GM12872 (cell line): ENCODE data around the gene SMIM13.

Experiments
- TF ChIP-seq, protein P1 (sequence below): IDR thresholded peaks from 3 replicates; pipeline ENCODE4 v1.5.1; 2011; ENCODE audit warnings: low read depth, mild to moderate bottlenecking, low read length, moderate library complexity; ENCODE audit not compliant: insufficient read depth

SMIM13 gene

DNA sequence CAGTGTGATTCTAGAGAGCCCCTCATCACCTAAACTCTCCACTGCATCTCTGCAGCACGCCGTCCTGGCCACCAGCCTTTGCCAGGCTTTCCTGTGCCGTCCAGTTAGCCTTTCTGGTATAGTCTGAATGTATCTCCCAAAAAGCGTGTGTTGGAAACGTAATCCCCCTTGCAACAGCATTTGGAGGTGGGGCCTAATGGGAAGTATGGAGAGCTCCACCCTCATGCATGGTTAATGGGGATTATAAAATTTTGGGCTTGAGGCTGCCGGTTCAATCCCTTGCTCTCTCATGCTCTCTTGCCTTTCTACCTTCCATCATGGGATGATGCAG, 85.4 kb downstream of the SMIM13 start:
- TF ChIP-seq, protein P1, sequence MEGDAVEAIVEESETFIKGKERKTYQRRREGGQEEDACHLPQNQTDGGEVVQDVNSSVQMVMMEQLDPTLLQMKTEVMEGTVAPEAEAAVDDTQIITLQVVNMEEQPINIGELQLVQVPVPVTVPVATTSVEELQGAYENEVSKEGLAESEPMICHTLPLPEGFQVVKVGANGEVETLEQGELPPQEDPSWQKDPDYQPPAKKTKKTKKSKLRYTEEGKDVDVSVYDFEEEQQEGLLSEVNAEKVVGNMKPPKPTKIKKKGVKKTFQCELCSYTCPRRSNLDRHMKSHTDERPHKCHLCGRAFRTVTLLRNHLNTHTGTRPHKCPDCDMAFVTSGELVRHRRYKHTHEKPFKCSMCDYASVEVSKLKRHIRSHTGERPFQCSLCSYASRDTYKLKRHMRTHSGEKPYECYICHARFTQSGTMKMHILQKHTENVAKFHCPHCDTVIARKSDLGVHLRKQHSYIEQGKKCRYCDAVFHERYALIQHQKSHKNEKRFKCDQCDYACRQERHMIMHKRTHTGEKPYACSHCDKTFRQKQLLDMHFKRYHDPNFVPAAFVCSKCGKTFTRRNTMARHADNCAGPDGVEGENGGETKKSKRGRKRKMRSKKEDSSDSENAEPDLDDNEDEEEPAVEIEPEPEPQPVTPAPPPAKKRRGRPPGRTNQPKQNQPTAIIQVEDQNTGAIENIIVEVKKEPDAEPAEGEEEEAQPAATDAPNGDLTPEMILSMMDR = no peak

DNA sequence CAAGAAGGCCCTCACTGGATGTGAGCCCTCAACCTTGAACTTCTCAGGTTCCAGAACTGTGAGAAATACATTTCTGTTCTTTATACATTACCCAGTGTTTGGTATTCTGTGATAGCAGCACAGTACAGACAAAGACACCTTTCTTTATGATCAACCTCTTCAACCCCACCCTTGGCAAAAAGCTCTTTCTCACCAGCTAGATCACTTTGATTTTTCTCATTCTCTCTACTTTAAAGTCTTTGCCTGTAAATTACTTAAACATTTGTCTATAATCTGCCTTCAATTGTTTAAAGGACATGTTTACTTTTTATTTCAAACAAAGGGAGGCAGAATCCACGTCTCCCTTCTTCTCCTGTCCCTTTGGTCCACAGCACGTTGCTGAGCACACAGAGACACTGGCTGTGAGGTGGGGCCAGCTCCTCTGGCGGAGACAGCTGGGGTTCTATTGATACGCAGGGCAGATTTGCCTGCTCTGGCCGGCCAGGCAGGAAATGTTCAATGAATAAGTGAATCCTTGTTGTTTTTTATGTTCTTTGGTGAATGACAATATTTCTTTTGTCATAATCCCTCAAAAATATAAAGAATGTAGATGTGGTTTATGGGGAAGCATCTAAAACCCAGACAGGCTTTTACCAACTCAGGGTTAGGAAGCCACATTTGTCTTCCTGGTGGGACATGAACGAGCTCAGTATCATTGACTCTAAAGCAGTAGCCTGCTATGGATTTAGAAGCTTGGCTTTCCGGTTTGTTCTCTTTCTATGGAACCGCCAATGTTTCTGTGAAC, 86.0 kb downstream of the SMIM13 start:
- TF ChIP-seq, protein P1 = no peak

DNA sequence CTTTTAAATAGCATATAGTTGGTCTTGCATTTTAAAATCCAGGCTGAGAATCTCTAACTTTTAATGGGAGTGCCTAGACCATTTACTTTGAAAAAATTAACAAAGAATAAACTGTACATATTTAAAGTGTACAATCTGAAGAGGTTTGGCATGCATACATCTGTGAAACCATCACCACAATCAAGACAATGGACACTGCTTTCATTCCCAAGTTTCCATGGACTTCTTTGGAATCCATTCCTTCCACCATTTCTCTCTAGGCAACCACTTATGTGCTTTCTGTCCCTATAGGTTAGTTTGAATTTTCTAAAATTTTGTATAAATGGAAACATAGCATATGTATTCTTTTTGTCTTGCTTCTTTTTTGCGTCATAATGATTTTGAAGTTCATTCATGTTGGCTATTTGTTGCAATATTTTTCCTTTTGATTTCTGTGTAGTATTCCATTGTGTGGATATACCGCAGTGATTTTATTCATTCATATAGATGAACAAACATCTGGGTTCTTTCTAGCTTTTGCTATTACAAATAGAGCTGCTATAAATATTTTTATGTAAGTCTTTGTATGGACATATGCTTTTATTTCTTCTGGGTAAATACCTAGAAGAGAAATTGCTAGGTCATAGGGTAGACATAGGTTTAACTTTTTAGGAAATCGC, 88.0 kb downstream of the SMIM13 start:
- TF ChIP-seq, protein P1 = no peak

DNA sequence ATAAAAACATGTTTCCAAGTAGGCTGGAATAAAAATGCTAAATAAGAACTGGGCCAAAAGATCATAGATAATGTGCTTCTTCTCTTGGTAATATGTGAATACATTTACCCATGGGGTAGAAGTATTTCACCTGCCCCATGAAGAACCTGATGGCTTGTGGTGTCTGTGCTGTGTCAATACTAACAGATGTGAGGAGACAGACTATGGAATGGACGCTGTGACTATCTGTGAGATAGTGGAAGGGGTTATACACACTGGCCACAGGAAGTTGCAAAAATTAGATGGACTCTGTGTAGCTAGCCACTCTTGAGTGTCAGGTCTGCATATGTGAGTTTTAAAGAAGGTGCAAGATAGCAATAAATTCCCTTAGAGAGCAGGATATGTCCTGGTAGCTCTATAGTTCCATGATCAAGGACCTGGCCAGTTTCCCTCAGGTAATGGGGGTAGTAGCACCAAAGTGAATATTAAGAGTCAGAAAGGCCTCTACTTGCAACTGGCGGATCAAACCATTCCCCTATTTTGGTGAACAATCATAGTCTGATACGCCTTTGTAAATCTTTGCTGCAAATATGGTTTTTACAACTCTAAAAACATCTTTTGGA, 90.2 kb downstream of the SMIM13 start:
- TF ChIP-seq, protein P1 = no peak

DNA sequence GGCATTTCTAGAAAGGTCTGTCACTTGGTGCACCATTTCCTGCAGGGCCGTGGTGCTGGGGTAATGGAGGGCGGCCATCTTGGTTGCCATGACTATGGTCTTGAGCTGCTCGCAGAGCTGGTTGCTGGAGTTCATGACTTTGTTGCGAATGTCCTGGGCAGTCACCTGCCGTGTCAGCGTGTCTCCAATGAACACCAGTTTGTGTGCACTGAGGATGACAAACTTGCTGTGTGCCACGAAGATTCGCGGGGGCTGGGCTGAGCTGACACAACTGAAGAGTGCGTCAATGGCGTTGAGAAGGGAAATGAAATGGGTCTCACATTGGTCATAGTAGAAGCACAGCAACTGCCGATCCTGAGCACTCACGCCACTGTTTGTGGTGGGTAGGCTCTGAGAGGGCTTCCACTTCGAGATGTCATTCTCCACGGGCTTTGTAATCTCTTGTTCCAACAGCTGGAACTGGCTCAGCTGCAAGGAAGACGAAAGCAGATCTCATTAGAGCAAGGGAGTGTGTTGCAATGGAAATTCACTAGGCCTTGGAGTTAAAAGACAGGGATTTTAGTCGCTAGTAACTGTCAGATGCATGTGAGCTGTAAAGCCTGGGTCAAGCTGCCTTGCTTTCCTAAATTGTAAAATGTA, 91.7 kb downstream of the SMIM13 start:
- TF ChIP-seq, protein P1 = no peak

DNA sequence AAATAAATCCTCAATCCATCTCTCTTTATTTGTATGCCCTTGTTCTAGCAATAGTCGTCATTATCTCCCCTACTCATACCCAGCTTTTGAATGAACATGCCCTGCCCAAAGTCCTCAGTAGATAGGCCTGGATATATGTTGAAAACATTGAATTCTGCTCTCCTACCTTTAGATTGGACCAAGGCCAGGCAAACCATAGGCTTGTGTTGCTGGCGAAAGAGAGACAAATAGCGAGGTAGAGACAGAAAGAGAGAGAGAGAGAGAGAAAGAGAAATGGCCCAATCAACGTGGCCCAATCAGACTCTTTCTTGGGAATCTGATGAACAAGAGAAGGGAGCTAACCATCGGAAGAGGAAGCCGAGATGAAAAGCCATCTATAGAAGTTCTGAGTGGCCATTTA, 93.7 kb downstream of the SMIM13 start:
- TF ChIP-seq, protein P1 = no peak
